ENCODE measurements around the gene FXYD5. TPM values are rescaled to one million over a fixed set of nuclear protein-coding genes. Genes with fewer than 3 reads are reported as not detected.

FXYD5 gene
- total and polyA plus RNA-seq, 10 of the 15 experiments (the other 5 are each of a cell fraction or from before 2014, with no cell fraction given): 30.0 to 159 (median 93.9) TPM

GRCh38 chr19:35142606-35143230, 11.8 kb upstream of the FXYD5 start:
- POLR2A ChIA-PET: interaction anchor here (0.5 to 0.7 kb wide), 3 partner anchors 51 to 105 kb away, joined by 3 to 6 read pairs (median 4); no protein-coding TSS in a partner anchor
- peaks cover 2 to 5% of the 10 kb centered on the region in 2 experiments; a peak in 2 of 4 replicates for H3K27me3 ChIP-seq (replicated peaks in 1 of 2; ENCODE audit: control insufficient read depth in 2 of 2, insufficient read depth in 2 of 2, low read length in 1 of 2)
- SMC1A ChIA-PET (ENCODE audit: uncharacterized antibody, unreplicated experiment): interaction anchor here (1.2 to 2.4 kb wide), 10 partner anchors 12 to 212 kb away, joined by 3 to 17 read pairs (median 5); partner anchors contain the start of gene FXYD5
- intact Hi-C loops (cut with micrococcal nuclease; ENCODE audit: unreplicated experiment) (loop anchor here (5.0 kb wide), 1 partner anchor 105 kb away; the partner anchor contains the start of gene LSR), in situ Hi-C loops (cut with MboI) (no loop called here)
- RAD21 ChIA-PET (ENCODE audit: unreplicated experiment): interaction anchor here (0.6 to 3.0 kb wide), 16 partner anchors 11 to 366 kb away, joined by 3 to 31 read pairs (median 5); partner anchors contain the start of gene FXYD5
- no peak overlapping the region for H3K9ac ChIP-seq (ENCODE audit: control insufficient read depth, insufficient read depth, low read length)
- TF ChIP-seq DPF2 (IDR thresholded peaks at IDR 0.05) (no peak), BCLAF1 (IDR thresholded peaks at IDR 0.05) (no peak), YY1 (IDR thresholded peaks at IDR 0.05; ENCODE audit: low read depth, low read length) (0 out of 2 replicates have a peak, but pooled peaks have one; percentile 36), SMC3 (IDR thresholded peaks at IDR 0.05; ENCODE audit: borderline replicate concordance, low read length) (peak; percentile 34; the same call in 1 of the 2 replicates), E2F4 (IDR thresholded peaks at IDR 0.05; ENCODE audit: low read depth, low read length) (no peak), TAF1 (IDR thresholded peaks at IDR 0.05; ENCODE audit: borderline replicate concordance, low read depth, low read length) (no peak), RAD21 (IDR thresholded peaks at IDR 0.05; ENCODE audit: insufficient read depth, low read depth, low read length) (peak; percentile 62), CBX3 (IDR thresholded peaks at IDR 0.05; ENCODE audit: borderline replicate concordance, low read depth) (no peak), NFYA (IDR thresholded peaks at IDR 0.05; ENCODE audit: borderline replicate concordance, low read depth, low read length) (no peak), ZBED1 (IDR thresholded peaks at IDR 0.05; ENCODE audit: borderline replicate concordance) (no peak), EED (IDR thresholded peaks at IDR 0.05; ENCODE audit: low read depth) (peak; percentile 15; the same call in 1 of the 2 replicates), TARDBP (IDR thresholded peaks at IDR 0.05; ENCODE audit: borderline replicate concordance) (no peak), NR2F1 (conservative IDR thresholded peaks at IDR 0.05) (no peak), MTA2 (IDR thresholded peaks at IDR 0.05; ENCODE audit: low read depth) (no peak)
- TF ChIP-seq, protein P1, sequence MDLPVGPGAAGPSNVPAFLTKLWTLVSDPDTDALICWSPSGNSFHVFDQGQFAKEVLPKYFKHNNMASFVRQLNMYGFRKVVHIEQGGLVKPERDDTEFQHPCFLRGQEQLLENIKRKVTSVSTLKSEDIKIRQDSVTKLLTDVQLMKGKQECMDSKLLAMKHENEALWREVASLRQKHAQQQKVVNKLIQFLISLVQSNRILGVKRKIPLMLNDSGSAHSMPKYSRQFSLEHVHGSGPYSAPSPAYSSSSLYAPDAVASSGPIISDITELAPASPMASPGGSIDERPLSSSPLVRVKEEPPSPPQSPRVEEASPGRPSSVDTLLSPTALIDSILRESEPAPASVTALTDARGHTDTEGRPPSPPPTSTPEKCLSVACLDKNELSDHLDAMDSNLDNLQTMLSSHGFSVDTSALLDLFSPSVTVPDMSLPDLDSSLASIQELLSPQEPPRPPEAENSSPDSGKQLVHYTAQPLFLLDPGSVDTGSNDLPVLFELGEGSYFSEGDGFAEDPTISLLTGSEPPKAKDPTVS (IDR thresholded peaks at IDR 0.05; ENCODE audit: low read depth, low read length): no peak
- TF ChIP-seq, protein P2, sequence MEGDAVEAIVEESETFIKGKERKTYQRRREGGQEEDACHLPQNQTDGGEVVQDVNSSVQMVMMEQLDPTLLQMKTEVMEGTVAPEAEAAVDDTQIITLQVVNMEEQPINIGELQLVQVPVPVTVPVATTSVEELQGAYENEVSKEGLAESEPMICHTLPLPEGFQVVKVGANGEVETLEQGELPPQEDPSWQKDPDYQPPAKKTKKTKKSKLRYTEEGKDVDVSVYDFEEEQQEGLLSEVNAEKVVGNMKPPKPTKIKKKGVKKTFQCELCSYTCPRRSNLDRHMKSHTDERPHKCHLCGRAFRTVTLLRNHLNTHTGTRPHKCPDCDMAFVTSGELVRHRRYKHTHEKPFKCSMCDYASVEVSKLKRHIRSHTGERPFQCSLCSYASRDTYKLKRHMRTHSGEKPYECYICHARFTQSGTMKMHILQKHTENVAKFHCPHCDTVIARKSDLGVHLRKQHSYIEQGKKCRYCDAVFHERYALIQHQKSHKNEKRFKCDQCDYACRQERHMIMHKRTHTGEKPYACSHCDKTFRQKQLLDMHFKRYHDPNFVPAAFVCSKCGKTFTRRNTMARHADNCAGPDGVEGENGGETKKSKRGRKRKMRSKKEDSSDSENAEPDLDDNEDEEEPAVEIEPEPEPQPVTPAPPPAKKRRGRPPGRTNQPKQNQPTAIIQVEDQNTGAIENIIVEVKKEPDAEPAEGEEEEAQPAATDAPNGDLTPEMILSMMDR (IDR thresholded peaks at IDR 0.05 in 2 of 3, conservative IDR thresholded peaks at IDR 0.05 in 1 of 3; ENCODE audit: control insufficient read depth in 2 of 3, extremely low read depth in 1 of 3, insufficient read depth in 1 of 3, low read depth in 3 of 3, low read length in 3 of 3): peak; percentile 24 to 57 (median 56); a peak in 4 of 6 replicates
- no peak overlapping the region for H2AFZ ChIP-seq (ENCODE audit: control insufficient read depth, low read depth, low read length)
- H3K9me3 ChIP-seq (replicated peaks; ENCODE audit: control insufficient read depth, insufficient read depth, low read length): no peaks in the 10 kb centered on the region
- H3K4me2 ChIP-seq (ENCODE audit: control insufficient read depth, insufficient read depth): peak overlapping the region; percentile 44; the same call in 1 of the 2 replicates
- ATAC-seq (peak; percentile 55), FAIRE-seq (no peak), DNase-seq (ENCODE audit: low read depth, low spot score) (no peak)
- H3K4me1 ChIP-seq (ENCODE audit: control insufficient read depth, insufficient read depth, low read length): peaks cover 13% of the 10 kb centered on the region
- BruUV-seq (replicated peaks): no TSS peak
- no peak overlapping the region for H3K27ac ChIP-seq (ENCODE audit: control insufficient read depth, insufficient read depth)
- 4% methylated on average over 9 of the region's 46 CpGs for WGBS (ENCODE audit: insufficient coverage, insufficient replicate concordance, low lambda C conversion rate, missing lambda C conversion rate)
- CTCF ChIA-PET: interaction anchor here (0.6 to 3.3 kb wide), 28 partner anchors 11 to 368 kb away, joined by 3 to 41 read pairs (median 7); partner anchors contain the start of genes FXYD3 and FXYD5
- no peaks in the 10 kb centered on the region for H4K20me1 ChIP-seq (ENCODE audit: control insufficient read depth, insufficient read depth)
- H3K79me2 ChIP-seq (ENCODE audit: control insufficient read depth, insufficient read depth, low read length): no peaks in the 10 kb centered on the region
- H3K36me3 ChIP-seq (ENCODE audit: control insufficient read depth in 2 of 2, insufficient read depth in 2 of 2, low read length in 1 of 2): no peaks in the 10 kb centered on the region
- peak overlapping the region; percentile 27; the same call in 1 of the 2 replicates for H3K4me3 ChIP-seq

Measured in GM12878 (cell line).